Esophagus (tissue), 2 donors: ENCODE data around the gene SDCCAG8. TPM values are rescaled to one million over a fixed set of nuclear protein-coding genes. Genes with fewer than 3 reads are reported as not detected.

Experiments
- H3K27ac ChIP-seq, 2 donors: one replicate each; pipeline ENCODE4 v1.5.1; 2013; ENCODE audit warnings: low read depth in 2 of 2, mild to moderate bottlenecking in 2 of 2, inconsistent platforms in 1 of 2, low read length in 1 of 2, moderate library complexity in 1 of 2
- H3K27me3 ChIP-seq, 2 donors: one replicate each; pipeline ENCODE4 v1.6.1; 2013; ENCODE audit warnings: low read length in 2 of 2, control low read depth in 1 of 2, mild to moderate bottlenecking in 1 of 2; ENCODE audit not compliant: insufficient read depth in 2 of 2, control insufficient read depth in 1 of 2
- H3K36me3 ChIP-seq, 2 donors: one replicate each; pipeline ENCODE4 v1.6.1; 2013; ENCODE audit warnings: low read length in 1 of 2; ENCODE audit not compliant: control insufficient read depth in 2 of 2, insufficient read depth in 2 of 2
- H3K4me1 ChIP-seq, 2 donors: one replicate each; pipeline ENCODE4 v1.6.1; 2013; ENCODE audit warnings: low read length in 1 of 2; ENCODE audit not compliant: control insufficient read depth in 2 of 2, insufficient read depth in 2 of 2
- H3K4me3 ChIP-seq, 2 donors: one replicate each; pipeline ENCODE4 v1.5.1; 2013; ENCODE audit warnings: low read length in 2 of 2, mild to moderate bottlenecking in 2 of 2, low read depth in 1 of 2, moderate library complexity in 1 of 2
- H3K9me3 ChIP-seq, 2 donors: one replicate each; pipeline ENCODE4 v1.6.1; 2013; ENCODE audit warnings: mild to moderate bottlenecking in 2 of 2, low read depth in 1 of 2, low read length in 1 of 2, moderate library complexity in 1 of 2; ENCODE audit not compliant: control insufficient read depth in 2 of 2, insufficient read depth in 1 of 2
- WGBS, 2 donors: extraction: QIAGEN DNeasy Blood & Tissue Kit; methylation state at CpG; one replicate each; pipeline ENCODE4 v1.1.7; 2013; 5-methylcytosine and 5-hydroxymethylcytosine counted together
- polyA plus RNA-seq, 2 donors: library from polyadenylated mRNA; stranded (reverse); fragments of 200-250 nt; gene quantifications; one replicate each; pipeline ENCODE4 v1.2.3, GENCODE V29; 2013
- donor health status: healthy with polysubstance abuse.
- donor health status: Bipolar disorder and iron deficiency.

Gene SDCCAG8
- polyA plus RNA-seq, 2 donors, result 11.2 to 12.2 TPM

DNA sequence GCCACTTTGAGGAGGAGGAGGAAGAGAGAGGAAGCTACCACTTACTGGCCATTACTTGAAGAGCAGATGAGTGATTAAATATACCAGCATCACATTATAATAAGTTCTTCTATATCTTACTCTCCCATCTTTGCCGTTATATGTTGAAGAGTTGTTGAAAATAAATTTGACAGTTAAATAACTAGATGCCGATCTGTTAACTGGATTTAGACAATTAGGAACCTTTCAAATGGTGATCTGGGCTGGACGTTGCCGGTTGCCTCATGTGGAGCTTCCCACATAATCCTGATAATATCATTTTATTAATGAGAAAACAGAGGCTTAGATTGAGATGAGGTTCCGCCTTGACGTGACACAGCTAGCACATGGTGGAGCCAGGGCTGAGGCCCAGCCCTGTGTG is 147.0 kb downstream of the SDCCAG8 start:
- Histone ChIP-seq H3K4me3 (no peak overlapping the region), H3K27me3 (no peaks in the 10 kb centered on the region), H3K9me3 (no peaks in the 10 kb centered on the region), H3K4me1 (no peaks in the 10 kb centered on the region), H3K27ac (no peak overlapping the region), H3K36me3 (peaks cover 2 to 4% of the 10 kb centered on the region in 2 donors)
- WGBS, 2 donors, result 96% methylated on average over 6 of the region's 6 CpGs

DNA sequence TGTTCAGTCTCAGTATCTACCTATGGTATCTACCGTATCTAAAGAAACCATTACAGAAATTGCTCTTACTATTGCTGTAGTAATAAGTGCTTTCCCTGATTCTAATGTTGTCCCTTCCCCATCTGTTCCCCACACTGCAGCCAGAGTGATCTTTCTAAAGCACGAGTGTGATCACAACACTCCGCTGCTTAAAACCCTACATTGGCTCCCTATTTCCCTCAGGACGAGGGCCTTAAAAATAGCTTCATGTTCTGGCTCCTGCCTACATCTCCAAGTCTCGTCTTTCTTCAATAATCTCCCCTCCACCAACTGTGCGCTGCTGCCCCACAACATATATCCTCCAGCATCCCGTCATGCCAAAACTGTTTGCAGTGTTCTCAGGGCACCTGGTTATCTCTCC is 150.6 kb downstream of the SDCCAG8 start:
- peaks cover 2 to 4% of the 10 kb centered on the region in 2 donors for H3K36me3 ChIP-seq
- 92 to 95% methylated on average over 7 of the region's 7 CpGs for whole genome bisulfite sequencing, 2 donors
- H3K27me3 ChIP-seq, result no peaks in the 10 kb centered on the region
- no peaks in the 10 kb centered on the region for H3K4me1 ChIP-seq
- no peaks in the 10 kb centered on the region for H3K9me3 ChIP-seq
- no peak overlapping the region for H3K27ac ChIP-seq
- H3K4me3 ChIP-seq, result no peak overlapping the region

GRCh38 chr1:243407284-243408018 is 151.6 kb downstream of the SDCCAG8 start:
- WGBS, 2 donors, result 71 to 82% methylated on average over 3 of the region's 3 CpGs
- no peaks in the 10 kb centered on the region for H3K4me1 ChIP-seq
- no peaks in the 10 kb centered on the region for H3K9me3 ChIP-seq
- H3K4me3 ChIP-seq, result no peak overlapping the region
- H3K36me3 ChIP-seq, result peaks cover 2 to 4% of the 10 kb centered on the region in 2 donors
- H3K27ac ChIP-seq, result no peak overlapping the region
- no peaks in the 10 kb centered on the region for H3K27me3 ChIP-seq

- peaks cover 2 to 4% of the 10 kb centered on the region in 2 donors for H3K36me3 ChIP-seq
- H3K9me3 ChIP-seq, result no peaks in the 10 kb centered on the region
- no peak overlapping the region for H3K4me3 ChIP-seq
- H3K4me1 ChIP-seq, result no peaks in the 10 kb centered on the region
- H3K27ac ChIP-seq, result no peak overlapping the region
- H3K27me3 ChIP-seq, result no peaks in the 10 kb centered on the region
Observed at GRCh38 chr1:243408479-243408878, 152.6 kb downstream of the SDCCAG8 start.

GRCh38 chr1:243409284-243409683 is 153.4 kb downstream of the SDCCAG8 start:
- H3K9me3 ChIP-seq, result no peaks in the 10 kb centered on the region
- WGBS, 2 donors, result 93 to 95% methylated on average over 2 of the region's 2 CpGs
- H3K27ac ChIP-seq, result no peak overlapping the region
- H3K4me3 ChIP-seq, result no peak overlapping the region
- peaks cover 0 to 2% of the 10 kb centered on the region in 2 donors for H3K36me3 ChIP-seq
- H3K27me3 ChIP-seq, result no peaks in the 10 kb centered on the region
- no peaks in the 10 kb centered on the region for H3K4me1 ChIP-seq

DNA sequence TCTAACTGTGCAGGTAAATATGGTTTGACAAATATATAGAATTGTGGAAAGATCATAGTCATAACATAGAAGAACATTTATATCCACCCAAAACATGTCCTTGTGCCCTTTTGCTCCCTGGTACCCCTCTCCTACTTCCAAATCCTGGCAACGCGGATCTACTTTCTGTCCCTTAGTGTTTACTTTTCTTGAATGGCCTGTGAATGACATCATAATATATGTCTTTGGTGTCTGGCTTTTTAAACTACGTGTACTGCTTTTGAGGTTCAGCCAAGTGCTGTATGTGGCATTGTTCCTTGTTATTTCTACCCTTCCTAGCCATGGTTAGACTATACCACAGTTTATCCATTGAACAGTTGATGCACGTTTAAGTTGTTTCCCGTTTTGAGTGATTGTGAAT is 155.6 kb downstream of the SDCCAG8 start:
- Histone ChIP-seq H3K9me3 (no peaks in the 10 kb centered on the region), H3K27ac (no peak overlapping the region), H3K4me3 (no peak overlapping the region), H3K36me3 (peaks cover 2% of the 10 kb centered on the region in 2 donors), H3K27me3 (no peaks in the 10 kb centered on the region), H3K4me1 (no peaks in the 10 kb centered on the region)
- 74 to 84% methylated on average over 5 of the region's 5 CpGs for WGBS, 2 donors

DNA sequence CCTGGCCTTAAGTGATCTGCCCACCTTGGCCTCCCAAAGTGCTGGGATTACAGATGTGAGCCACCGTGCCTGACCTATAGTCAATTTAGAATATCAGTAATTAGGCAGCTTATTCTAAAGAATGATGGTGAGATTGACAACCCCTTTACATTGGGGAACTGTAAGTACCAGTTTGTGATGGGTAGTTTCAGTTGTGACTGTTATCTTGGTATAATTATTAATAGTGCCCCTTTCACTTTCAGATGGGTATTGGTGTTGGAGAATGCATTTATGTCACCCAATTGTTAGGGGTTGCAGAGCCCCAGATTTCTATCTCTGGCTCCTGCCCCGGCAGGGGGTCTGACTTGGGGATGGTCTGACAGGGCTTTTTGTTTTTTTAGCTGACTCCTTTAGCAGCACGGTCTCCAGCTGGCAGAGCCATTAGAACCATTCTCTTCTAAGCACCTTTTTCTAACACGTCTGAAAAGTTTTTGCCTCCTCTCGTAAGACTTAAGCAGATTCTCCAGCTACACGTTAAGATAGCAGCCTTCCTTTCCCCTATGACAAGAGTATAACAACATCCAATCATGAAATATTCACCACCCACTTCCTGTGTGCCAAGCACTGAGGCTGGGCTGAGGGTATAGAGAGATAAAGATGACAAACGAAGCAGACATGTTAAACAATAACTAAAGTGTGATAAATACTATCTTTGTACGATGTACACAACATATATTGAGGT is 157.8 kb downstream of the SDCCAG8 start:
- 76 to 80% methylated on average over 8 of the region's 8 CpGs for whole genome bisulfite sequencing, 2 donors

DNA sequence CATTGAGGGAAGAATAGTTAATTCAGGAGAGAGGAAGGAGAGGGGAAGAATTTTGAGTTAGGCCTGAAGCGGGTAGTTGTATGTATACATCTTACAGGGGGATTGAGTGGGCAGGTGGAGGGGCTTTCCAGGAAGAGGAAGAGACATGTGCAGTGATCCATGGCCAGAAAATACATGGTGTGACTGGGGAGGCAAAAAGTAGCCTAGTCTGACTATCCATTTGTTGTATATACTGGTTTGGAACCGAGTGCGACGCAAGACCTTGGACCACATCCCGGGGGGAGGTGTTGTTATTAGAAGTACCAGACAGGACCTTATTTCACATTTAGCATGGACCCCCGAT is 158.3 kb downstream of the SDCCAG8 start:
- Histone ChIP-seq H3K27ac (no peak overlapping the region), H3K27me3 (no peaks in the 10 kb centered on the region), H3K4me3 (no peak overlapping the region), H3K36me3 (peaks cover 0 to 2% of the 10 kb centered on the region in 2 donors), H3K4me1 (no peaks in the 10 kb centered on the region), H3K9me3 (no peaks in the 10 kb centered on the region)
- 96 to 97% methylated on average over 6 of the region's 6 CpGs for WGBS, 2 donors

More for the DNA sequence above, 157.8 kb downstream of the SDCCAG8 start:
- peaks cover 0 to 2% of the 10 kb centered on the region in 2 donors for H3K36me3 ChIP-seq
- H3K27me3 ChIP-seq, result no peaks in the 10 kb centered on the region
- no peaks in the 10 kb centered on the region for H3K9me3 ChIP-seq
- no peak overlapping the region for H3K4me3 ChIP-seq
- H3K4me1 ChIP-seq, result no peaks in the 10 kb centered on the region
- H3K27ac ChIP-seq, result no peak overlapping the region

GRCh38 chr1:243415663-243416408 is 160.0 kb downstream of the SDCCAG8 start:
- no peaks in the 10 kb centered on the region for H3K4me1 ChIP-seq
- H3K9me3 ChIP-seq, result no peaks in the 10 kb centered on the region
- peaks cover 0 to 2% of the 10 kb centered on the region in 2 donors for H3K36me3 ChIP-seq
- WGBS, 2 donors, result 84 to 88% methylated on average over 9 of the region's 9 CpGs
- H3K4me3 ChIP-seq, result no peak overlapping the region
- no peaks in the 10 kb centered on the region for H3K27me3 ChIP-seq
- H3K27ac ChIP-seq, result no peak overlapping the region
